Measurements from ENCODE around the gene AIP.

Gene AIP

GRCh38 chr11:67520856-67521824 is 38.3 kb downstream of the AIP start:
- peaks cover 18% of the 10 kb centered on the region for H3K4me1 ChIP-seq (ENCODE audit: insufficient read depth, low read length)
- no peak overlapping the region for H2AFZ ChIP-seq (ENCODE audit: low read depth, low read length)
- peaks cover 13% of the 10 kb centered on the region for H3K27me3 ChIP-seq (ENCODE audit: insufficient read depth, low read length)
- no peaks in the 10 kb centered on the region for H3K9me3 ChIP-seq (ENCODE audit: low read length)
- H3K36me3 ChIP-seq (ENCODE audit: insufficient read depth, low read length) = no peaks in the 10 kb centered on the region
- no peak overlapping the region for H3K4me3 ChIP-seq (ENCODE audit: low read length)

- Histone ChIP-seq H3K4me3 (ENCODE audit: low read length) (no peak overlapping the region), H3K27me3 (ENCODE audit: insufficient read depth, low read length) (peaks cover 7% of the 10 kb centered on the region), H3K4me1 (ENCODE audit: insufficient read depth, low read length) (peaks cover 18% of the 10 kb centered on the region), H3K9me3 (ENCODE audit: low read length) (peaks cover 2% of the 10 kb centered on the region), H2AFZ (ENCODE audit: low read depth, low read length) (no peak overlapping the region), H3K36me3 (ENCODE audit: insufficient read depth, low read length) (no peaks in the 10 kb centered on the region)
Observed at GRCh38 chr11:67521924-67522323, 39.1 kb downstream of the AIP start.

DNA sequence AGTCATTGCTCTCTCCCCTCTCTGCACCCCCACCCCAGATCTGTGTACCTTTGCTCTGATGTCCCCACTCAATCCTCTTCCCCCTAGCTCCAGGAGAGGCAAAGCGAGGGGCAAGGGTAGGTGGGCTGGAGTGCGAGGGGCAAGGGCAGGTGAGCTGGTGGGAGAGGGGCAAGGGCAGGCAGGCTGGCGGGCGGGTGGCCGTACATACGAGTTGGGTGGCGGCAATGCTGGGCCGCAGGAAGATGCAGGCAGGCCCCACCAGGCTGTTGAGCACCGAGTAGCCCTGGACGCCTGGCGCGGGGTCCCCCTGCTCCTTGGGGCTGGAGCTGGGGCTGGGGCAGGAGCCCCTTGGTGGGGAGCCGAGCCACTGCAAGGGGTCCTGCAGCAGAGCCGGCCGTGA is 39.5 kb downstream of the AIP start:
- H3K36me3 ChIP-seq (ENCODE audit: insufficient read depth, low read length) = no peaks in the 10 kb centered on the region
- H3K4me3 ChIP-seq (ENCODE audit: low read length) = no peak overlapping the region
- H3K4me1 ChIP-seq (ENCODE audit: insufficient read depth, low read length) = peaks cover 18% of the 10 kb centered on the region
- H3K27me3 ChIP-seq (ENCODE audit: insufficient read depth, low read length) = peaks cover 7% of the 10 kb centered on the region
- H2AFZ ChIP-seq (ENCODE audit: low read depth, low read length) = no peak overlapping the region
- peaks cover 2% of the 10 kb centered on the region for H3K9me3 ChIP-seq (ENCODE audit: low read length)

DNA sequence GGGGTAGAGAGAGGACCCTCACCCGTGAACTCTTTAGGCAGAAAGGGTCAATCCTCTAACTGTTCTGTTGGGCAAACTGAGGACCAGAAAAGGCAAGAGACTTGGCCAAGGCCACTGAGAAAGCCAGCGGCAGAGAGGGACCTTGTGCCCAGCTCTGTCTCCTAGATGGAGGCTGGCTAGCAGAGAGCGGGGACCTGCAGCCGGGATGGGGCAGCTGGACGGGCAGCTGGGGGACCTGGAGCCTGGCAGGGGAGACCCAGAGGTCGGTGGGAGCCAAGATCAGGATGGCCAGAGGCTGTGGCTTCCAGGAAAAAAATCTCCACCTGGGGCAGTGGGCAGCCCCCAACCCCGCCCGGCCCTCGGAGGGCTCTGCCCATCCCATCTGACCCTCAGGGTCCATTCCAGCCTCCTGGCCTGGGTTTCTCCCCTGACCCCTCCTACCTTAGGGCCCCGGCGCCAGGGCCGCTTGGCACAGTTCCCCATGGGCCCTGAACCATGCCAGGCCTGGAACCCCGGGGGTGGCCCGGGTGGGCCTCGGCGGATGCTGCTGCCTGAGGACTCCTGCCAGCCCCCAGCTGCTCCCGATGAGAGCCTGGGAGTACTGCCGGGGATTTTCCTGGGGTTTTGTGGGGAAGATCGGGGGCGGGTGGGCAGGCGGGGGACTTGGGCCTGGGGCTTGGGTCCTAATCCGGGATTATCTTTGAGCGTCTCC is 40.2 kb downstream of the AIP start, which contains the start of gene CABP2:
Gene CABP2, minus strand, starts transcription at position 603 of the 712 bp plus-strand sequence. Its CDS starts 120 bp downstream, at position 483.
- H3K9me3 ChIP-seq (ENCODE audit: low read length) = peaks cover 2% of the 10 kb centered on the region
- H2AFZ ChIP-seq (ENCODE audit: low read depth, low read length) = no peak within 1 kb of the TSS
- H3K4me3 ChIP-seq (ENCODE audit: low read length) = no peak within 1 kb of the TSS
- H3K4me1 ChIP-seq (ENCODE audit: insufficient read depth, low read length) = peaks cover 18% of the 10 kb centered on the region
- peaks cover 7% of the 10 kb centered on the region for H3K27me3 ChIP-seq (ENCODE audit: insufficient read depth, low read length)
- no peaks in the 10 kb centered on the region for H3K36me3 ChIP-seq (ENCODE audit: insufficient read depth, low read length)

DNA sequence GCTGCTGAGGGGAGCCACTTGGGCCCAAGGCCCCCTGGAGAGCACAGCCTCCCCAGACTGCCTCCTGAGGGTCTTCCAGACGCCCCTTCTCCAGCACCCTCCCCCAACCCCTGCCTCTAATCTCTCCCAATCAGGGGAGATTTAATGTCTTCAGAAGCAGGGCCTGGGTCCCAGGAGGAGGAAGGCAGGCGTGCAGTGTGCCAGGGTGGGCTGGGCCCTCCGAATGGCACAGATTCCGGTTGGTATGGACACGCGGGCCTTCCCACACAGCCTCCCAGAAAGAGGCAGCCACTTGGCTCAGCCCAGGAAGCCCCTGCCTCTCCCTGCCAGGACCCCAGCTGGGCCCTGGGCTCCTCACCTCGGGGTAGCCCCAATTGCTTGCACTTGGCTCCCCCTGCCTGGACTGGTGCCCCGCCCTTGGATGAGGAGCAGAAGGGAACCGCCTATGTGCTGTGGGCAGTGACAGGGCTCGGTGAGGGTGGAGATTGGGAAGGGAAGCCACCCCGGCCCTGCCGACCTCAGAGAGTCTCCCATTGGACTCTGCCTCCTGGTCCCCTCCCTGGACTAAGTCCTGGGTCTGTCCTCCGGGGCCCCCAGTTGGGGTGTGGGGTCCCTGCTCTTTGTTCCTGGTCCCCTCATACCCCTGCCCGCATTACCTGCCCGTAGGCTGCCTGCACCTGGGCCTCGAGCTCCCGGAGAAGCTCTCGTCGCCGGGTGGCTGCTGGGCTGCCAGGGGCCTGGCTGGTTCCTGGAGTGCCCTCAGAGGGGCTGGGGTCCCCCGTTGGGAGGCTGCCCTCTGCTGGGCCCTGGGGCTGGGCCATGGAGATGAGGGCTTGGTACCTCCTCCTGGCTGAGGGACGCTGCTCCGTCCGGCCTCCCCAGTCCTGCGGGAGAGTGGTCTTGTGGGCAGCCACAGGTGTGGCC is 41.0 kb downstream of the AIP start:
- H3K4me3 ChIP-seq (ENCODE audit: low read length) = no peak overlapping the region
- no peaks in the 10 kb centered on the region for H3K36me3 ChIP-seq (ENCODE audit: insufficient read depth, low read length)
- H3K9me3 ChIP-seq (ENCODE audit: low read length) = peaks cover 2% of the 10 kb centered on the region
- peaks cover 4% of the 10 kb centered on the region for H3K27me3 ChIP-seq (ENCODE audit: insufficient read depth, low read length)
- no peak overlapping the region for H2AFZ ChIP-seq (ENCODE audit: low read depth, low read length)
- peaks cover 18% of the 10 kb centered on the region for H3K4me1 ChIP-seq (ENCODE audit: insufficient read depth, low read length)

DNA sequence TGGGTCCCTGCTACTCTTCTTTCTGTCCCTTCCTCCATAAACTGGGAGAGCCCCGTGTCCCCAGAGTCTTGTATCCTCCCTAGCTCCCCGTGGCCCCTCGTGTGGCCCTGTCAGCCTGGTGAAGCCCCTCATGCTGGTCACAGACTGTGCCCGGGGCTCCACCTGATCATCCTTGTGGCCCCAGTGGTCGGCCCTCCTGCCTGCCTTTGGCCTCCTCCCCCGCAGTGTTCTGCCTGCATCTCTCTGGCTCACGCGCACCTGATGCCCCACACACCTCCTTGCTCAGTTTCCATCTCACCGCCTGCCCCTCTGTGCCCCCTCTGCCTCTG is 41.6 kb downstream of the AIP start:
- Histone ChIP-seq H3K27me3 (ENCODE audit: insufficient read depth, low read length) (peaks cover 3% of the 10 kb centered on the region), H3K36me3 (ENCODE audit: insufficient read depth, low read length) (no peaks in the 10 kb centered on the region), H3K9me3 (ENCODE audit: low read length) (peaks cover 2% of the 10 kb centered on the region), H2AFZ (ENCODE audit: low read depth, low read length) (no peak overlapping the region), H3K4me3 (ENCODE audit: low read length) (no peak overlapping the region), H3K4me1 (ENCODE audit: insufficient read depth, low read length) (peaks cover 18% of the 10 kb centered on the region)

GRCh38 chr11:67525275-67525976 is 42.6 kb downstream of the AIP start:
- no peak overlapping the region for H2AFZ ChIP-seq (ENCODE audit: low read depth, low read length)
- no peaks in the 10 kb centered on the region for H3K27me3 ChIP-seq (ENCODE audit: insufficient read depth, low read length)
- H3K4me1 ChIP-seq (ENCODE audit: insufficient read depth, low read length) = peaks cover 18% of the 10 kb centered on the region
- peaks cover 2% of the 10 kb centered on the region for H3K9me3 ChIP-seq (ENCODE audit: low read length)
- no peak overlapping the region for H3K4me3 ChIP-seq (ENCODE audit: low read length)
- H3K36me3 ChIP-seq (ENCODE audit: insufficient read depth, low read length) = no peaks in the 10 kb centered on the region

GRCh38 chr11:67528376-67528775 is 45.5 kb downstream of the AIP start:
- Histone ChIP-seq H3K4me3 (ENCODE audit: low read length) (no peak overlapping the region), H3K36me3 (ENCODE audit: insufficient read depth, low read length) (no peaks in the 10 kb centered on the region), H3K9me3 (ENCODE audit: low read length) (peaks cover 3% of the 10 kb centered on the region), H3K27me3 (ENCODE audit: insufficient read depth, low read length) (no peaks in the 10 kb centered on the region), H3K4me1 (ENCODE audit: insufficient read depth, low read length) (peaks cover 18% of the 10 kb centered on the region), H2AFZ (ENCODE audit: low read depth, low read length) (no peak overlapping the region)

- H3K27me3 ChIP-seq (ENCODE audit: insufficient read depth, low read length) = no peaks in the 10 kb centered on the region
- H2AFZ ChIP-seq (ENCODE audit: low read depth, low read length) = no peak overlapping the region
Observed at GRCh38 chr11:67530282-67530592, 47.4 kb downstream of the AIP start.

DNA sequence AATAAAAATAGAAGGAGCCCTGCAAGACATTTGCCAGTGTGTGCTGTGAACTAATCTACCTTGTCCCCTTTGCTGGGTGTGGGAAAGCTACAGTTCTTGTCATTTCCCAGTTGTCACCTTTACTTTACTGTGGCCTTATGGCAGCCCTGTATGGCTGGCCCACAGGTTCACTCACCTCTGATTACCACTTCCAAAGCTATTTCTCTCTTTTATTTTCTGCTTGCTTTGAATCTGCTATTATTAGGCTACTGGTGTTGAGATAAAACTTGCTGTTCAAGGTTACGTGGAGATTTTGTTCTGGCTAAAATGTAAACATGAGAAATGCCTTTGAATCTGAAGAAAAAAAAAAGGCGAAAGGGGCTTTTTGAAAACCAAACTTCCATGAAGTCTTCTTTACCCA is 50.1 kb downstream of the AIP start:
- Histone ChIP-seq H3K9me3 (ENCODE audit: low read length) (peaks cover 5% of the 10 kb centered on the region), H2AFZ (ENCODE audit: low read depth, low read length) (no peak overlapping the region), H3K4me3 (ENCODE audit: low read length) (no peak overlapping the region), H3K4me1 (ENCODE audit: insufficient read depth, low read length) (no peaks in the 10 kb centered on the region), H3K27me3 (ENCODE audit: insufficient read depth, low read length) (no peaks in the 10 kb centered on the region), H3K36me3 (ENCODE audit: insufficient read depth, low read length) (no peaks in the 10 kb centered on the region)

More at GRCh38 chr11:67530282-67530592, 47.4 kb downstream of the AIP start:
- Histone ChIP-seq H3K36me3 (ENCODE audit: insufficient read depth, low read length) (no peaks in the 10 kb centered on the region), H3K9me3 (ENCODE audit: low read length) (peaks cover 7% of the 10 kb centered on the region), H3K4me3 (ENCODE audit: low read length) (no peak overlapping the region), H3K4me1 (ENCODE audit: insufficient read depth, low read length) (peaks cover 5% of the 10 kb centered on the region)

GRCh38 chr11:67534070-67534679 is 51.3 kb downstream of the AIP start:
- Histone ChIP-seq H3K4me3 (ENCODE audit: low read length) (no peak overlapping the region), H3K4me1 (ENCODE audit: insufficient read depth, low read length) (no peaks in the 10 kb centered on the region), H3K27me3 (ENCODE audit: insufficient read depth, low read length) (no peaks in the 10 kb centered on the region), H2AFZ (ENCODE audit: low read depth, low read length) (no peak overlapping the region), H3K9me3 (ENCODE audit: low read length) (peaks cover 5% of the 10 kb centered on the region), H3K36me3 (ENCODE audit: insufficient read depth, low read length) (no peaks in the 10 kb centered on the region)

DNA sequence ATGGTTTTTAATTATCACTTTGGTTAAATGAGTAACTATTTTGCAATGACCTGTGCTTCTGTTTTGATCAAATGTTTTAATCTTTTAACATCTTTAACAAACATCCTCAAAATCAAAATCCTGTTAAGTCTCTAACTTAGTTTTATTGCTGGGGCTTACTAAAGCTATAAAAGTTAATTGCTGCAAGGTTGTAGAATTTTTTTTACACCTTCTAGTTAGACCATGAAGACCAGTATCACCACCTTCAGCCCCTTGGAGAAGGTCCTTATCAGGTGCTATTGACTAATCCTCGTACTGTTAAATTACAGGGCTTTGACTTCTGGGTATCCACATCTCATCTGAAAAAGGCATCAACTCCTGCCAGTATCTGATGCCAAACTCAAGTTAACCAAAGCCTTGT is 52.7 kb downstream of the AIP start:
- Histone ChIP-seq H3K4me1 (ENCODE audit: insufficient read depth, low read length) (no peaks in the 10 kb centered on the region), H3K4me3 (ENCODE audit: low read length) (no peak overlapping the region), H2AFZ (ENCODE audit: low read depth, low read length) (no peak overlapping the region), H3K9me3 (ENCODE audit: low read length) (peaks cover 5% of the 10 kb centered on the region), H3K27me3 (ENCODE audit: insufficient read depth, low read length) (no peaks in the 10 kb centered on the region), H3K36me3 (ENCODE audit: insufficient read depth, low read length) (no peaks in the 10 kb centered on the region)
